Measurements from ENCODE around the gene NPIPB9. TPM values are rescaled to one million over a fixed set of nuclear protein-coding genes. Genes with fewer than 3 reads are reported as not detected.
"Not testable (repeated sequence)": the region's sequence is repeated elsewhere in the genome, so short reads cannot be mapped to it uniquely, and the experiment has no call there.

Gene NPIPB9
- not detected for total RNA-seq
- long read RNA-seq = 0 reads

- DNase-seq (ENCODE audit: missing footprints); ATAC-seq; intact Hi-C loops (cut with DNase I): not testable (repeated sequence)
Measured at GRCh38 chr16:28751487-28751886, at the start of gene NPIPB9. TSS of gene NPIPB9 (plus strand) at chr16:28751787.

GRCh38 chr16:28704246-28704645 is 47.3 kb upstream of the NPIPB9 start:
- intact Hi-C loops (cut with DNase I); DNase-seq (ENCODE audit: missing footprints); ATAC-seq: not testable (repeated sequence)

- ATAC-seq = peak; percentile 99
- DNase-seq (ENCODE audit: missing footprints); intact Hi-C loops (cut with DNase I): not testable (repeated sequence)
Measured at GRCh38 chr16:28711220-28712083, 40.1 kb upstream of the NPIPB9 start, which contains the start of gene EIF3C. TSS of gene EIF3C (plus strand) at chr16:28711464. CDS start at chr16:28711687, 223 bp downstream.

GRCh38 chr16:28722852-28723650 is 28.5 kb upstream of the NPIPB9 start:
- intact Hi-C loops (cut with DNase I); ATAC-seq; DNase-seq (ENCODE audit: missing footprints): not testable (repeated sequence)

- DNase-seq (ENCODE audit: missing footprints); intact Hi-C loops (cut with DNase I): not testable (repeated sequence)
Measured at GRCh38 chr16:28731253-28731652, 20.3 kb upstream of the NPIPB9 start.

GRCh38 chr16:28732455-28733124 is 19.0 kb upstream of the NPIPB9 start:
- intact Hi-C loops (cut with DNase I); DNase-seq (ENCODE audit: missing footprints): not testable (repeated sequence)
- ATAC-seq = peak; percentile 70

More at GRCh38 chr16:28731253-28731652, 20.3 kb upstream of the NPIPB9 start:
- ATAC-seq = not testable (repeated sequence)

GRCh38 chr16:28739787-28740186 is 11.8 kb upstream of the NPIPB9 start:
- intact Hi-C loops (cut with DNase I); DNase-seq (ENCODE audit: missing footprints): not testable (repeated sequence)
- ATAC-seq = peak; percentile 34

- ATAC-seq = peak; percentile 23
Measured at GRCh38 chr16:28740631-28741030, 11.0 kb upstream of the NPIPB9 start.

GRCh38 chr16:28741295-28741694 is 10.3 kb upstream of the NPIPB9 start:
- intact Hi-C loops (cut with DNase I); ATAC-seq; DNase-seq (ENCODE audit: missing footprints): not testable (repeated sequence)

More at GRCh38 chr16:28740631-28741030, 11.0 kb upstream of the NPIPB9 start:
- DNase-seq (ENCODE audit: missing footprints); intact Hi-C loops (cut with DNase I): not testable (repeated sequence)

GRCh38 chr16:28746618-28747350 is 4.8 kb upstream of the NPIPB9 start:
- intact Hi-C loops (cut with DNase I); ATAC-seq: not testable (repeated sequence)
- peak; percentile 45 for DNase-seq (ENCODE audit: missing footprints)

GRCh38 chr16:28749997-28750465 is 1.6 kb upstream of the NPIPB9 start:
- peak; percentile 99 for ATAC-seq
- peak; percentile 68 for DNase-seq (ENCODE audit: missing footprints)
- intact Hi-C loops (cut with DNase I) = not testable (repeated sequence)

- intact Hi-C loops (cut with DNase I); DNase-seq (ENCODE audit: missing footprints): not testable (repeated sequence)
- peak; percentile 76 for ATAC-seq
Measured at GRCh38 chr16:28750469-28751067, 1.0 kb upstream of the NPIPB9 start.

GRCh38 chr16:28781697-28782096 is 30.1 kb downstream of the NPIPB9 start:
- intact Hi-C loops (cut with DNase I); DNase-seq (ENCODE audit: missing footprints): not testable (repeated sequence)

GRCh38 chr16:28782357-28782756 is 30.8 kb downstream of the NPIPB9 start:
- DNase-seq (ENCODE audit: missing footprints); ATAC-seq; intact Hi-C loops (cut with DNase I): not testable (repeated sequence)

More at GRCh38 chr16:28781697-28782096, 30.1 kb downstream of the NPIPB9 start:
- ATAC-seq = not testable (repeated sequence)

- ATAC-seq = peak; percentile 94
- intact Hi-C loops (cut with DNase I); DNase-seq (ENCODE audit: missing footprints): not testable (repeated sequence)
Measured at GRCh38 chr16:28802235-28803019, 50.8 kb downstream of the NPIPB9 start.

GRCh38 chr16:28807445-28808120 is 56.0 kb downstream of the NPIPB9 start:
- ATAC-seq; DNase-seq (ENCODE audit: missing footprints): not testable (repeated sequence)

More at GRCh38 chr16:28807445-28808120, 56.0 kb downstream of the NPIPB9 start:
- intact Hi-C loops (cut with DNase I) = not testable (repeated sequence)
